HG03159 (cell line): ENCODE measurements around the gene LMO1.

Experiments used
- ATAC-seq: cut with Tn5 transposase; IDR thresholded peaks from one replicate; pipeline ENCODE4 v1.9.1; 2021; ENCODE audit warnings: mild to moderate bottlenecking, moderate library complexity; ENCODE audit not compliant: unreplicated experiment

Gene LMO1

DNA sequence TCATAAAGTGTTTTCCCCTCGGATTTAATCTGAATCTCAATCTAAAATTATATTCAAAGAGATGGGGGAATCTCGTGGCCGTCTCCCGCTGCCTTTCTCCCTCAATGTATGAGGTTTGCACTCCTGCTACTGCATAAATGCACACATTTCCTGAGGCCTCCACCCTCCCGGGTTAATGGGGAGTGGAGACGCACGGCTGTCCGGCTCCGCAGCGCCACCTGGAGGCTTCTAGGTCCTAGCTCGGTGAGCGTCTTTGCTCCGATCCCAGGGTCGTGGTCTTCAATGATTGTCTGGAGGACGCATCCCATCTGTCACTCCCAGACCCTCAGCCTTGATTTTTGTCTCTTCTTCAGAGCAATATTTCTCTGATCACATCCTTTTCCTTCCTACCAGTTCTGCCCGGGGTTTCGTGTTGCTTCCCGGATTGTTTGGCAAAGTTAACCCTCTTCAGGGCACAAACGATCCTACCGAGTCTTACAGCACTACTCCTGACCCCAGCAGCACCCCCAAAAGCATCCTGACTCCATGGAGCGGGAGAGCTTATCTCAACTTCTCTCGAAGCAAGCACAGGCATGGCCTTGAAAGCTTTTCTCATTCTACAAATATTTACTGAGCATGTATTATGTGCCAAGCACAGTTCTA is at the start of gene LMO1:
Gene LMO1 (minus strand): TSS at position 110 of the 642 bp plus-strand sequence. CDS start 516 bp downstream, outside the sequence.
- peak; percentile 57 for ATAC-seq

DNA sequence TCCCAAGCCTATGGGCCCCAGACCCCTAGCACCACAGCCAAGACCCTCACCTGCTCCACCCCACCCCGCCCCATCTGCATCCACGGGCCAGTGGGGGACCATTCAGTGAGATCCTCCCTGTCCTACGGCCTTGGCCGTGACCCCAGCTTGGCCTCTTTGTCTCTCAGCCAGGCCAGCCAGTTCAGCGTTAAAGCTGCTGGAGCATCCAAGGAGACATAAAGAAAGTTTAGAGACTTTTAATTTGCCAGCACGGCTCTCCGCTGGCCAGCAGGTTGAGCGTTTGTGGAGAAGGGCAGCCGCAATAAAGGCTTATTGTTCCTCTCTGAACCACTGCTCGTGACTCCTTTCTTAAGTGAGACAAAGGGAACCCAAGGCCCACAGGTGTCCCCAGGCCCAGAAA is 49.3 kb upstream of the LMO1 start:
- no peak for ATAC-seq

DNA sequence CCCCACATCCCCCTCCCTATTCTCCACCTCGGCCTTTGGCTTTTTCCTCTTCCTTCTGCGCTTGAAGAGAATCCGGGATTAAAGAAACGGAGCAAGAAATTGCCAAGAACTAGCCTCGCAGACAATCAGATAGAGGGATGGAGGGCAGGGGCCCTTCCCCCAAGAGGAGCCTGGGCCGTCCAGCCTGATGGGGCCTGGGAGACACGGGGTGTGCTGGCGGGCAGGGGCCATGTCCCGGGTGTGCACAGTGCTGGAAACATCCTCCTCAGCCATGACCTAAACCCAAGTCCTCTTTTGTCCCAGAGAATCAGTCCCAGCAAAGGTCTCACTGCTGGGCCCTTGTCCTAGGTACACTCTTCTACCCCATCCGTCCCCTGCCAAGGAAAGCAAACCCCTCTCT is 47.7 kb upstream of the LMO1 start:
- no peak for ATAC-seq

DNA sequence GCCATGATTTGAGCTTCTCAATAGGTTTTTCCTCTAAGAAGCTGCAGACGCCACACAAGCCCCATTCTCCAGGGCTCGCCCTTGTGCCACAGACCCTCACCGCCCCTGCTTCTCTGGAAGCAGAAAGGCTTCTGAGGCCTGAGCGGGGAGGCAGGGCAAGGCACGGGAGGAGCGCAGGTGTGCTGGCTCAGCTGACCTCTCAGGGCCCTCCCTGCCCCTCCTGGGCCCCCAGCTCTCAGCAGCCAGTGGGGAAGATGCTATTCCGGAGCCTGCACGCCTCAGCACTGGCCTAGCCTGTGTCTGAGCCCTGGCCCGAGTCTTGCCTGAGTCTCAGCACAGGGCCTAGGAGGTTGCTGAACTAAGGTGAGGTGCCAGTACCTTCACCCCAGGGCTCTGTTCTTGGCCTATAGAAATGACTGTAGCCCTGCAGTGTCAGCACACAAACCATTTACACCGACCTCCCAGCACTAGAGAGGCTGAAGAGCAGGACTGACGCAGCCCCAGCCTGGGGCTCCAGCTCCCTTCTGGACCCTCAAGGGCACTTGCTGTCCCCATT is 47.1 kb upstream of the LMO1 start:
- no peak for ATAC-seq

DNA sequence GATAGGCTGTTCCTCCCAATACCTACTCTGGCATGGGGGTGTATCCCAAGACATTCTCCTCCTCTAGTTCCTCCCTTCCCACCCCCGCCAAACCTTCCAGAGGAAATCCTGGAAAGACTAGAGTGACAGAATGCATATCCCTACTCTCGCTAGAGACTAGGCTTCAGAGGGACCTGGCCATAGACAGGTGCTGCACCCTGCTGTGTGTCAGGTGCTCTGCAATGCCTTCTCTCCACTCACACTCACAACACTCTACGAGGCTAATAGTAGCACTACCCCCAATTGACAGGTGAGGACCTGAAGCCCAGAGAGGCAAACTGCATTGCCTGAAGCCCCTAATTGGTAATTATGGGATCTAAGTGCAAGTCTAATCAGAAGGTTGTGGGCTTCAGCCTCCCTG is 46.2 kb upstream of the LMO1 start:
- ATAC-seq, result no peak

DNA sequence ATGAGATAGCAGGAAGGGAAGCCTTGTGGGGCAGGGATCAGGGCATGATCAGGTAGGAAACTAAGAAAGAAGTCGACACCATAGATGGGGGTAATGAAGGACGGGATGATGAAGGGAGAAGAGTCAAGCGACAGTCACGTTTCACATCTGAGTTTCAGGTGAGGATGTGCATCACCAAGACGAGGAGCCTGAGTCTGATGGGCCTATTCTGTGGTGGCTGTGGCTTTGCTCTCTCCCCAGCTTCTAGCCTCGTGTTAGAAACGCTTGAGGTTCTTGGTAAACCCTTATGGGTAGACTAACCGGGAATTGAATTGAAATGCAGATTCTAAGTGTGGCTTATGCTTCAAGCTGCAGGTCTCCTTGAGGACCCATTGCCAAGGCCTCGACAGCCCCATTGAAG is 45.6 kb upstream of the LMO1 start:
- ATAC-seq, result no peak

DNA sequence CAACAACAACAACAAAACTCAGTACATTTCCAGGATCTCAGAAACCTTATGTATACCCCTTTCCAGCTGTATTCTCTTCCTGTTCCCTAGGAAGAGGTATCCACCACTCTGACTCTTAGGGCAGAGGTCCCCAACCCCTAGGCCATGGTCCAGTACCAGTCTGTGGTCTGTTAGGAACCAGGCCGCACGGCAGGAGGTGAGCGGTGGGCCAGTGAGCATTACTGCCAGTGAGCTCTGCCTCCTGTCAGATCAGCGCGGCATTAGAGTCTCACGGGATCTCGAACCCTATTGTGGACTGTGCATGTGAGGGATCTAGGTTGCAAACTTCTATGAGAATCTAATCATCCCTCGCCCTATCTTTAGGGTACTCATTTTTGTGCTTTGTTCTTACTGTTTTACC is 43.9 kb upstream of the LMO1 start:
- ATAC-seq, result no peak

DNA sequence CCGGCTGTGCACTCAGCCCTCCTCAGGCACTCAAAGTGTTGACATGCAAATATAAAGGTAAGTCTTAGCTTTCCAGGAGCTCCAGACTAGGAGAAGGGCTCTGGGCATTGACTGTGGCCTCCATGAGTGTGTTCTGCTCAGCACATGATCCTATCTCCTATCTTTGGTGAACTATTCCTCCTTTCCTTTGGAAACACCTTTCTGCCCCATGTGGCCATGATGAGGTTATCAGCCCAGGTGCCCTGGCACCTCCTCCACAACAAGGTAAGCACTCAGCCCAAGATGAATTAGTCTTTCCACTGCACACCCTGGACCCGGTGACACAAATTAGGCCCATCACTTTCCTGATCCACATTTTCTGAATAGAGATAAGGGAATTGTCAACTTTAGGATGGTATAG is 37.9 kb upstream of the LMO1 start:
- ATAC-seq, result no peak

DNA sequence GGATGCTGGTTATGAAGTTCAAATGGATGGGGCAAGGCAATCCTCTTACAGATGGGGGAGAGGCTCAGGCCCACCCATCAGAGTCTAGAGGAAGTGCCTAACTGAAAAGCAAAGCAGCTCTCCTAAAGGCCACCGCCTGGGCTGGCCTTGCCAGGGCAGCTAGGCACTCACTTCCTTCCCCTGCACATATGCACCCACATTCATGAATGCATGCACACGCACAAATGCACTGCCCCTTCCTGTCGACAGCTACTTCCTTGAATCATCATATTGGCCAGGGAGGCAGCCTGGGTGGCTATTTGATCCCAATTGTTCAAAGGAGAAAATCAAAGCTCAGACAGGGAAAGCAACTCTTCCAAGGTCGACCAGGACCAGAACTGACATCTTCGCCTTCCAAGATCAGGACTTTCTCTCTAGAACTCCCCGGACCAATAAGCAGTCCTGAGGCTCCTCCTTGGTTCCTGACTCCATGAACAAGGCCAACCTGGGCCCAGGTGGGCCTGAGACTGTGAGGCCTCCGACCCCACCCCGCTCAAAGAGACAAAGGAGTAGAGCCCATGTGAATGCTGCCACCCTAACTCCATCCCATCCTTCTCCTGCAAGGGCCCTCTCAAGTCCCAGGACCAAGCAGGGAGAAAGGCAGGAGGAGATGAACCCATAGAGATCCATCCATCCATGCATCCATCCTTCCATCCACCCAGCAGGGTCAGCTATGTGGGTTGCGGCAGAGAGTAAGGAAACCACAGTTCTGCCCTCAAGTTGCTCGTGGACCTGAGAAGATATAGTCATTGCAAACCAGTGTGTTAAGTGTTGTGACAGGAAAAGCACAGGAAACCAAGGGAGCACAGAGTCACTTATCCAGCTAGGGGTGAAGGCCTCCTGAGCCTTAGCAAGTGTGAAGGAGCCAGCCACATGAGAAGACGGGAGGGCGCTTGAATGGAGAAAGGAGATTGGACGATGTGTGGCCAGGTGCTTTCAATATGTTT is 35.4 kb upstream of the LMO1 start:
- ATAC-seq, result no peak

DNA sequence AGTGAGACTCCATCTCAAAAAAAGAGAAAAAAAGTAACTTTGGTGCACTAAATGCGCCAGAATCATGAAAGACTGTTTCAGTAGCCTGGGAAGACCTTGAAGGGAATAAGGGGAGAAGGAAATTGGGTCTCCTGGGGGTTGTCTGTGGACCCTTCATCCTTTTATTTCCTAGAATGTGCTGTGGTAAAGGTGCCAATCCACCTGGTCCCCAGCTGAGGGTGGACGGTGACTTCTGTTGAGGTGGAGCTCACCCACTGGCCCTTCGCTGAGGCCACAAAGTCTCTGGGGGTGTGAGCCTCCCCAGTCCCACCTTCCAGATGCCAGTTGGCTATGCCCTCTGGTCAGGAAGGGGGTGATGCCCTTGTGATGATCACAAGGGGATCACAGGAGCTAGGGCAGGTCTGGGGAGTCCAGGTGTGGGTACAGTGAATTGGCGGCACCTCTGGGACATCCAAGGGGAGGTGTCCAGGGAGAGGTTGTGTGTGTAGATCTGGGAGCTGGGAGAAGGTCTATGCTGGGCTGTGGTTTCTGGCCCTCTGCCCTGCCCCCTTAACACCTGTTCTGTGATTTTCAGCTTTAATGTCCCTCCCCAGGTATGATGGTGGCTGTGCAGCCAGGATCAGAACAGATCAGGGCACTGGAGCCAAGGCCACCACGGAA is 34.2 kb upstream of the LMO1 start:
- ATAC-seq, result no peak

DNA sequence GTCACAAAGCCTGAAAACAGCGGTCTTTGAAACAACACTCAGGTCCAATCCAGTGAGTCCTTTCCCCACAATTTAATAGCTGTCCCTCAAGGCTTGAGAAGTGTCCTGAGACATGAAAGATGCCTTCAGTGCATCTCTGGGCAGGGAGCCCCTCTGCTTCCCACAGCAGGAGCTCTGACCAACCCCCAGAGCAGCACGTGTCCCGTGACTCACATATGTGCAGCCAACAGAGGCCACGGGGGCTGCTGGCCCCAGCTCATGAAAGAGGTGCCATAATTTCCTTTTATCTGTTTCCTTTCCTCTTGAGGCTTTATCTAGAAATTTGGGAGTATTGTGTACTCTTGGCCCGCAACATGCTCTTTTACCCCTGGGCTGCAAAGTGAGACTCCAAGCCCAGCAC is 33.2 kb upstream of the LMO1 start:
- no peak for ATAC-seq

DNA sequence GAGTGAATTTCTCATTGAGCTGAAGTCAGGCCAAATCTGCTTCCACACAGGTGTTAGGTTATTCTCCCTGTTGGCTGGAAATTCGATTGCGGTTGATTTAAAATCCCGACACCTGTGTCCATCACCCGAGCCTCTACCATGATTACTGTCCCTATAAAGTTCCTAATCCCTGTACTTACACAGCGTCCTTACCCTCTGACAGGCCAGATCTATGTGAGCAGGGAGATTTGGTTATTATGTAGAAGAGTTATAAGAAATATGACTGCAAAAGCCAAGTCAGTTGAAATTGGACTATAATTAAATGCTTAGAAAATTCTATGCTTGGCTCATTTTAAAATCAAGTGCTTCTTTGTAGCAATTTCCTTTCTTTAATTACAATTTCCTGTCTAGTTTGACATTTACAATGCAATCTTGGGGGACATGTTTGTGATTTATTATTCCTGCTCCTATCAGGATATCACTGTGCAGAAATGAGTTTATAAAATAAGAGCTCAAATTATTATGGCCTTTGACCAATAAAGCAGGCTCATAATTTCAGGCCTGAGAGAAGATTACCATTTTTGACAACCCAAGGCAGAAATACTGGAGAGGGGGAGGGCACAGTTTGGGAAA is 32.5 kb upstream of the LMO1 start:
- no peak for ATAC-seq

DNA sequence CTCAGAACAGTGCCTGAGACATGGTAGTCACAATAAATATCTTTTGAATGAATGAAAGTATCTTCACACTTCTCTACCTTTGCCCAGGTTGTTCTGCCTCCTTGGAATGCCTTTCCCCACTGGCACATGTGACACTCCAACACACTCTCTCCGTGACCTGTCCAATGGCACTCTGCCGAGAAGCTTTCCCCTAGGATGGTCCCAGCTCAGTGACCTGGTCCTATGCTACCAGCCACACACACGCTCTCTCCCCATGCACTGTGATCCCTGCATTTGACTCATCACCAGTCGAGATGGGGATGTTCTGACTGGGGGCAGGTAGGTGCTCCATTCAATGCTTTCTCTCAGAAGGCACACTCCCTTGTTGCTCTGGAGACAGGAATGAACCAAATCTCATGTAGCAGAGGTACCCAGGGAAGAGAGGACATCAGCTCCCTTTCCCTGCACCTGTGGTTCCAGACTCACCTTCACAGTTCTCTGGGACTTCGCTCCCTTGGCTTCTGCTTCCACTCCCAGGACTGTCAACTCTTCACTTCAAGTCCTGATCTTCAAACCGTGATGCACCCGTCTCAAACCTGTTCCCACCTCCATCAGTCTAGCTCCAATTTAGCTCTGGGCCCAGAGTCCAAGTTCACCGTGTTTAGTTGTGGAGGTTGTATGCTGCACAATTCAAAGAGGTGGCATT is 30.7 kb upstream of the LMO1 start:
- no peak for ATAC-seq

DNA sequence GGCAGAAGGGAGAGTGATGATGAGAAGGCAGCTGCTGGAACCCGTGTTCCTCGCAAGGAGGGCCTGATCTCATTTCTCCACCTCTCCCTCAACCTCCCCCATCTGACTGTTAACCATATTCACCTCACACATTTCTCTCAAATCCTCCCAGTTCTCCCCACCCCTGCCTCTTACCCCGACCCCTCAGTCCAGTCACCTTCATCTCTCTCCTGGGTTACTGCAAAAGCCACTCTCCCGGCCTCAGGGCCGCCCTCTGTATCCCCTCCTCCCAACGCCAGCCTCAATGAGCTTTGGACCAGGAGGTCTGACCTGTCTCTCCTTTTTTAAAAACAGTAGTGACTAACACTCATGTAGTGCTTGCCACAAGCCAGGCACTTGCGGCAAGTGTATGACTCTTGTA is 29.5 kb upstream of the LMO1 start:
- ATAC-seq, result no peak

DNA sequence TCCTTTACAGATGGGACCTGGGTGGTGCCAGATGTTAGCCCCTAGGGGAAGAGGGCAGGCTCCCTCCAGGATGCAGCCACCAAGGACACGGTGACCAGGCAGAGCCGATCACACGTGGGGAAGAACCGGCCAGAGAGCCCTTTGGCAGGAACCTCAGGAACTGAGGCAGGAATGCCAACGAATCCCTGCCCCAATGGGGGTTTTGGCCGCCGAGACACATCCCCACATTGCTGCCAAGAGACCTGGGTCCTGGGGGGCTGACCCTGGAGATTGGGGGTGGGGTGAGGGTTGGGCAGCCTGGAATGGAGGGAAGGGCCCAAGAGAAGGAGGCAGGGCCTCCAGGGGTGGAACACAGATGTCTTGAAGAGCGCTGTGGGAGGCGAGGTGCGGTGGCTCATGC is 28.7 kb upstream of the LMO1 start:
- no peak for ATAC-seq

DNA sequence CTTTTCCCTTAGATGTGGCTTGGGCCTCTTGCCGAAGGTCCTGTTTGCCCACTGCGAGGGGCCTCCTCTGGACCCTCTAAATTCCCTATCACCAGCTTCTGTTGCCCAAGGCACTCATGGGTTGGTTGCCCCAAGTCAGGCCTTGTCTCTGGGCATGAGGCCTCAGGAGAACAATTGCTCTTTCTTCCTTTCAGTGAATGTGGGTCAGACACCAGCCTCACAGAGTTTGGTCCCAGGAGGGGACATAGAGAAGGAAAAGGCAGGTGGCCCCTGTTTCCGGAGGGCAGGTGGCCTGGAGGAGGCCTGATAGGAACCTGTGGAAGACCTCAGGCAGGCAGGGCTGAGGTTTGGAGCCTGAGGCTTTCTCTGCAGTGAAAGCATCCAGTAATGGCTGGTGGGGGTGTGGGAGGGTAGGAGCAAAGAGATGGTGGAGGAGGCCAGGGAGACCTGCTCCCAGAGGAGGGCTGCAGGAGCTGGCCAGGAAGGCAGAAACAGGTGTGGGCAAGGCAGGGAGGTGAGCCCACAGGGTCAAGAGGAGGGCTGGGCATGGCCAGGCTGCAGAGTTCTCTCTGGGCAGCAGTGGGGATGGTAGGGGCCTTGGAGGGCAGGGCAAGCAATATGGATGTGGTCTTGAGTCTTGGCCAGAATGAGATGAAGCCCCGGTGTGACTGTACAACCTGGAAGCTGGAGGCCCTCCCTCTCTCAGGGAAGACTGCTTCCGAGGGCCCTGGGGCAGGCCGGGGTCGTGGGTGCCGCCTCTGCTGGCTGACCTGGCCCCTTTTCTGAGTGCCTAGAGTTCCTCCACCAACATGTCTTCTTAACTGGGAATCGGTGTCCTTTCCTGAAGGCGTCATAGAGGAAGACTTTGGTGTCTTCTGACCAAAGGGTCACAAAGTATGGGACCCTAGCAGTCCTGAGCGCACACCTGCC is 28.0 kb upstream of the LMO1 start:
- no peak for ATAC-seq

DNA sequence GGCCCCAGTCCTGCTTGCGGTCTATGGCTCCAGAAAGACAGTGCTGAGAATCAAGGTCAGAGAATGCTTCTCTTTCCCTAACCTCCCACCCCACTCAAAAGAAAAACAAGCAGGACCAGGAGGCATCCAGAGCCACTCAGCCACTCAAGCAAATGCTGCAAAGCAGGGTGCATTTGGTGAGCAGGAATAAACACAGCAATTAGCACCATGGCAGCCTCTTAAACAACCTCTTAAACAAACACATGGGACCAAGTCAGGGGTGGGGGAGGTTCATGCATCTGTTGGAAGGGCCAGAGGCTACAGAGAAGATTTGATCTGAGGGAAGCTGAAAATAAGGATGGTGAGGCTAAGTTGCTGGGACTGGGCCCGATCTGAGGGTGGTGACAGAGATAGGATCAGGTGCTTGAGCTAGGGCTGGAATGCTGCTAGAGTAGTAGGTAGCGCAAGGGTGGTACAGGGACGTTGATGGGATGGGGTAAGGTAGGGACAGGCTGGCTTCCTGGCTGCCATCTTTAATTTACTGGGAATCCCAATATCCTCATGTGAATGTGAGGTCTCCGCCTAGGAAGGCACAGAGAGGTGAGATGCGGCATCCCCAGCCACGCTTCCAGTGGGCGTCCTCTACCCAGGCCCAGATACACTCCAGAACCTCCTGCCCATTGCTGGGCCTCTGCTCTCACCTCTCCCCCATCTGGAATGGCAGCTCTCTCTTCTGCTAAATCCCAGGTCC is 26.6 kb upstream of the LMO1 start:
- ATAC-seq, result no peak

DNA sequence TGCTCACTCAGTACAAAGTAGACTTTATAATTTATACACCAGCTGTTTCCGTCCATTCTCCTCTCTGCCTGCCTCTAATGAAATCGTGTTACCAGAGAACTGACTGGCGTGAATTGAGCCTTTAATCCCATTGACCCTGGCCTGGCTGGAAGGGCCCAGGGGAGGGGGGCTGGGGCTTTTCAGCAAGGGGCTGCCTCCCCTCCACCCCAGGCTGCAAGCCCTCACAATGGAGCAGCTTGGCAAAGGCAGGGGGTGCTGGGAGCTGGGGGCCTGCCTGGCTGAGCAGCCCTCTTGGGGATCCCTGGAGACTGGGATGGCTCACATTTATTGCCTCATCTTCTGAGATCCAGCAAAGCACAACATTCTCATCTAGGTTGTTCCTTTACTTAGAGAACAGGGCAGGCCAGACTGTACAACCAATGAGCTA is 25.8 kb upstream of the LMO1 start:
- no peak for ATAC-seq
